Stomach (tissue), 4 donors: Measurements from ENCODE around the gene BASP1.

Experiments used
- CTCF ChIP-seq, 7 experiments: fragments of 450-650 bp in 4 of 7; fragments of 200-600 bp in 3 of 7; sonication (generic) in 3 of 7; IDR thresholded peaks; one replicate each; pipeline ENCODE4 v1.5.1; 2016 to 2019; ENCODE audit warnings: antibody characterized with exemption in 7 of 7, control low read depth in 2 of 7, mild to moderate bottlenecking in 1 of 7
- EP300 ChIP-seq: sonication (generic); formaldehyde crosslinking; IDR thresholded peaks from one replicate; pipeline ENCODE4 v1.6.1; 2017; ENCODE audit warnings: antibody characterized with exemption
- POLR2A ChIP-seq, 4 donors: fragments of 450-650 bp; IDR thresholded peaks; one replicate each; pipeline ENCODE4 v1.6.1; 2016; ENCODE audit warnings: antibody characterized with exemption in 4 of 4, control low read depth in 2 of 4, mild to moderate bottlenecking in 1 of 4, moderate library complexity in 1 of 4

- TF ChIP-seq CTCF (IDR thresholded peaks at IDR 0.05) = peak in 5 of 7 experiments; percentile 15 to 71 (median 56)
- no peak for TF ChIP-seq EP300
- TF ChIP-seq POLR2A (IDR thresholded peaks at IDR 0.05) = no peak
Observed at GRCh38 chr5:17203329-17204132, 13.9 kb upstream of the BASP1 start.
